Liver (tissue), 9 donors: ENCODE results near the gene LMX1B. TPM values are rescaled to one million over a fixed set of nuclear protein-coding genes. Genes with fewer than 3 reads are reported as not detected.

ENCODE experiments used
- DNase-seq: peaks from one replicate; pipeline ENCODE4 v3.0.0-alpha.2; 2017; ENCODE audit warnings: low spot score
- H3K27ac ChIP-seq, 2 donors: one replicate each; pipeline ENCODE4 v1.7.0; 2013; ENCODE audit warnings: inconsistent platforms in 2 of 2, low read length in 2 of 2, control low read depth in 1 of 2, low read depth in 1 of 2, mild to moderate bottlenecking in 1 of 2
- H3K27me3 ChIP-seq, 4 donors: one replicate each; pipeline versions ENCODE4 v1.6.1 to v1.7.0; 2013; ENCODE audit warnings: low read length in 3 of 4, inconsistent platforms in 1 of 4, mild to moderate bottlenecking in 1 of 4, moderate library complexity in 1 of 4; ENCODE audit not compliant: control insufficient read depth in 4 of 4, insufficient read depth in 4 of 4
- H3K36me3 ChIP-seq, 4 donors: one replicate each; pipeline versions ENCODE4 v1.6.1 to v1.7.0; 2013; ENCODE audit warnings: low read length in 3 of 4, mild to moderate bottlenecking in 3 of 4, low read depth in 1 of 4, moderate library complexity in 1 of 4; ENCODE audit not compliant: control insufficient read depth in 4 of 4, insufficient read depth in 3 of 4
- H3K4me1 ChIP-seq, 4 donors: one replicate each; pipeline versions ENCODE4 v1.6.1 to v1.7.0; 2013; ENCODE audit warnings: low read length in 3 of 4, mild to moderate bottlenecking in 3 of 4, moderate library complexity in 1 of 4; ENCODE audit not compliant: control insufficient read depth in 4 of 4, insufficient read depth in 4 of 4
- H3K4me3 ChIP-seq, 3 donors: one replicate each; pipeline versions ENCODE4 v1.6.1 to v1.7.0; 2013; ENCODE audit warnings: low read length in 3 of 3, control low read depth in 1 of 3, low read depth in 1 of 3, mild to moderate bottlenecking in 1 of 3
- H3K9ac ChIP-seq, 2 donors: one replicate each; pipeline ENCODE4 v1.7.0; 2013; ENCODE audit warnings: low read length in 2 of 2, mild to moderate bottlenecking in 2 of 2, moderate library complexity in 2 of 2, control low read depth in 1 of 2, low read depth in 1 of 2
- H3K9me3 ChIP-seq, 4 donors: one replicate each; pipeline versions ENCODE4 v1.6.1 to v1.7.0; 2013; ENCODE audit warnings: low read length in 3 of 4; ENCODE audit not compliant: control insufficient read depth in 4 of 4
- EGR1 ChIP-seq, 2 donors: IDR thresholded peaks; 2 replicates each; pipeline ENCODE4 v1.6.1; 2016 to 2018; ENCODE audit warnings: antibody characterized with exemption in 2 of 2, low read depth in 2 of 2
- FOXA1 ChIP-seq: IDR thresholded peaks from 2 replicates; pipeline ENCODE4 v1.6.1; 2016; ENCODE audit warnings: antibody characterized with exemption
- FOXA2 ChIP-seq: IDR thresholded peaks from 2 replicates; pipeline ENCODE4 v1.6.1; 2016; ENCODE audit warnings: antibody characterized with exemption
- GABPA ChIP-seq, 2 donors: IDR thresholded peaks in 1 of 2; conservative IDR thresholded peaks in 1 of 2; 2 replicates each; pipeline ENCODE4 v1.6.1; 2016; ENCODE audit warnings: antibody characterized with exemption in 2 of 2, mild to moderate bottlenecking in 1 of 2, moderate library complexity in 1 of 2
- HNF4A ChIP-seq, 2 donors: conservative IDR thresholded peaks; 2 replicates each; pipeline ENCODE4 v1.6.1; 2016; ENCODE audit warnings: antibody characterized with exemption in 2 of 2, mild to moderate bottlenecking in 2 of 2
- HNF4G ChIP-seq: IDR thresholded peaks from 2 replicates; pipeline ENCODE4 v1.6.1; 2016; ENCODE audit warnings: antibody characterized with exemption
- JUND ChIP-seq, 2 donors: IDR thresholded peaks; 2 replicates each; pipeline ENCODE4 v1.6.1; 2016; ENCODE audit warnings: antibody characterized with exemption in 2 of 2
- MAX ChIP-seq: IDR thresholded peaks from 2 replicates; pipeline ENCODE4 v1.6.1; 2016; ENCODE audit warnings: antibody characterized with exemption
- NR2F2 ChIP-seq: IDR thresholded peaks from 2 replicates; pipeline ENCODE4 v1.6.1; 2016; ENCODE audit warnings: antibody characterized with exemption
- RAD21 ChIP-seq, 2 donors: IDR thresholded peaks; 2 replicates each; pipeline ENCODE4 v1.6.1; 2016; ENCODE audit warnings: antibody characterized with exemption in 2 of 2, mild to moderate bottlenecking in 2 of 2
- REST ChIP-seq: IDR thresholded peaks from 2 replicates; pipeline ENCODE4 v1.6.1; 2016; ENCODE audit warnings: antibody characterized with exemption, mild to moderate bottlenecking
- RXRA ChIP-seq, 2 donors: IDR thresholded peaks; 2 replicates each; pipeline ENCODE4 v1.6.1; 2017 to 2018; ENCODE audit warnings: antibody characterized with exemption in 2 of 2, mild to moderate bottlenecking in 1 of 2
- SP1 ChIP-seq: IDR thresholded peaks from 2 replicates; pipeline ENCODE4 v1.6.1; 2018; ENCODE audit warnings: antibody characterized with exemption, mild to moderate bottlenecking
- TAF1 ChIP-seq: conservative IDR thresholded peaks from 2 replicates; pipeline ENCODE4 v1.6.1; 2016; ENCODE audit warnings: antibody characterized with exemption, mild to moderate bottlenecking
- YY1 ChIP-seq: IDR thresholded peaks from 2 replicates; pipeline ENCODE4 v1.6.1; 2016; ENCODE audit warnings: antibody characterized with exemption, mild to moderate bottlenecking
- ZBTB33 ChIP-seq: IDR thresholded peaks from 2 replicates; pipeline ENCODE4 v1.6.1; 2016; ENCODE audit warnings: antibody characterized with exemption
- WGBS: extraction: QIAGEN DNeasy Blood & Tissue Kit; methylation state at CpG from one replicate; pipeline ENCODE4 v1.1.7; 2013; 5-methylcytosine and 5-hydroxymethylcytosine counted together
- polyA plus RNA-seq, 2 donors: library from polyadenylated mRNA; stranded (reverse) in 1 of 2; unstranded in 1 of 2; fragments of 200-250 nt in 1 of 2; fragments of >200 nt in 1 of 2; fragmentation: Nextera tagmentation in 1 of 2; extraction: Ambion mirVana in 1 of 2; gene quantifications; one replicate each; pipeline versions ENCODE4 v1.2.1 to v1.2.3, GENCODE V29; 2013 to 2015
- total RNA-seq, 2 donors: library from RNA; depleted of rRNA; stranded (reverse); fragments of >200 nt; gene quantifications; one replicate each; pipeline ENCODE4 v1.2.3, GENCODE V29; 2014
- TF ChIP-seq, protein P1 (sequence below): IDR thresholded peaks from 2 replicates; pipeline ENCODE4 v1.6.1; 2016; ENCODE audit warnings: antibody characterized with exemption
- TF ChIP-seq, protein P2 (sequence below): fragments of 150-350 bp; IDR thresholded peaks from 2 replicates; pipeline ENCODE4 v1.5.1; 2017; ENCODE audit warnings: improper control_type of control experiment, low read depth, low read length; ENCODE audit not compliant: missing input control
- donor health status: healthy.
- donor health status: healthy.
- donor health status: healthy.
- donor health status: healthy.
- donor health status: healthy.

LMX1B gene
- total and polyA plus RNA-seq, 4 donors = not detected

DNA sequence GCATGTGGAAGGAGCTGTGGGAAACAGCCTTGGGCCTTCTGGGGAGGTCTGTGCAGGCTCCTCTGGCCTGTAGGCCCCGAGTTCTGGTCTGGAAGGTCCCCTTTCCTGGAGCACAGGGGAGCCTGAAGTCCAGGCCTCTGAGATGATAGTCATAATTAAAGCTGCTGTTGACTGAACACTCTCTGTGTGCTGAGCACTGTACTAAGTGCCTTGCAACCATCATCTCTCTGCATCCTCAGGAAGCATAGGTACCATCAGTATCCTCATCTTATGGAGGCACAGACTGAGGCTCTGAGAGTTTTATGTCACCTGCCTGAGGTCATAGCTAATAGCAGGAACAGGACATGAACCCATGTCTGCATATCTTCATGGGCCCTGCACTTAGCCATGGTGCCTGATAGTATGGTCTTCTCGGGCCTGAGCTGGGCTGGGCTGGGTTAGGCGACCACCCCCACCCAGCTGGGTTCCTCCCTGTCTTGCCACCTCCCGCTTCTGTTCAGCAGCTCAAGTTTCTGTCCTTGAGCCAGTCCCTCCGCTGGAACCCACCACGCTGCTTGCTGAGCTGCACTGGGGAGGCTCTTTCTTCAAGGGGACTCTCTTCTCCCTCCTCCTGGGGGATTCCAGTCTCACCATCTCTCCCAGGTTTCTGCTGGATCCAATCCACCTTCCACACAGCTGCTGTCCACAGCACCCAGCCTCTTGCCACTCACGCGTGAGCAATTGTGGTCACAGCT lies 27.6 kb downstream of the LMX1B start:
- TF ChIP-seq FOXA1 = no peak
- TF ChIP-seq JUND (IDR thresholded peaks at IDR 0.05) = no peak
- TF ChIP-seq REST = no peak
- no peak for TF ChIP-seq HNF4G
- TF ChIP-seq RXRA (IDR thresholded peaks at IDR 0.05) = no peak
- TF ChIP-seq SP1 = no peak
- 73% methylated on average over 8 of the region's 8 CpGs for WGBS
- DNase-seq = no peak
- peaks cover 0 to 10% (median 6%) of the 10 kb centered on the region in 4 donors for H3K27me3 ChIP-seq
- no peak overlapping the region for H3K27ac ChIP-seq
- no peaks in the 10 kb centered on the region for H3K4me1 ChIP-seq
- H3K4me3 ChIP-seq = no peak overlapping the region
- no peak overlapping the region for H3K9ac ChIP-seq
- no peaks in the 10 kb centered on the region for H3K36me3 ChIP-seq
- no peaks in the 10 kb centered on the region for H3K9me3 ChIP-seq

- no peak overlapping the region for H3K9ac ChIP-seq
- no peaks in the 10 kb centered on the region for H3K9me3 ChIP-seq
- H3K27ac ChIP-seq = no peak overlapping the region
- DNase-seq = no peak
- H3K36me3 ChIP-seq = no peaks in the 10 kb centered on the region
- TF ChIP-seq MAX = no peak
- TF ChIP-seq REST = no peak
- no peak for TF ChIP-seq SP1
- no peak for TF ChIP-seq YY1
- TF ChIP-seq ZBTB33 = no peak
- no peak for TF ChIP-seq RXRA (IDR thresholded peaks at IDR 0.05)
- no peak for TF ChIP-seq RAD21 (IDR thresholded peaks at IDR 0.05)
- no peak for TF ChIP-seq TAF1
- TF ChIP-seq, protein P1, sequence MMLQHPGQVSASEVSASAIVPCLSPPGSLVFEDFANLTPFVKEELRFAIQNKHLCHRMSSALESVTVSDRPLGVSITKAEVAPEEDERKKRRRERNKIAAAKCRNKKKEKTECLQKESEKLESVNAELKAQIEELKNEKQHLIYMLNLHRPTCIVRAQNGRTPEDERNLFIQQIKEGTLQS = no peak
- no peak for TF ChIP-seq HNF4A (conservative IDR thresholded peaks at IDR 0.05)
- TF ChIP-seq HNF4G = no peak
- TF ChIP-seq FOXA1 = no peak
- no peak for TF ChIP-seq NR2F2
- TF ChIP-seq EGR1 (IDR thresholded peaks at IDR 0.05; ENCODE audit: low read depth in 2 of 2) = no peak
- no peak for TF ChIP-seq JUND (IDR thresholded peaks at IDR 0.05)
- TF ChIP-seq, protein P2, sequence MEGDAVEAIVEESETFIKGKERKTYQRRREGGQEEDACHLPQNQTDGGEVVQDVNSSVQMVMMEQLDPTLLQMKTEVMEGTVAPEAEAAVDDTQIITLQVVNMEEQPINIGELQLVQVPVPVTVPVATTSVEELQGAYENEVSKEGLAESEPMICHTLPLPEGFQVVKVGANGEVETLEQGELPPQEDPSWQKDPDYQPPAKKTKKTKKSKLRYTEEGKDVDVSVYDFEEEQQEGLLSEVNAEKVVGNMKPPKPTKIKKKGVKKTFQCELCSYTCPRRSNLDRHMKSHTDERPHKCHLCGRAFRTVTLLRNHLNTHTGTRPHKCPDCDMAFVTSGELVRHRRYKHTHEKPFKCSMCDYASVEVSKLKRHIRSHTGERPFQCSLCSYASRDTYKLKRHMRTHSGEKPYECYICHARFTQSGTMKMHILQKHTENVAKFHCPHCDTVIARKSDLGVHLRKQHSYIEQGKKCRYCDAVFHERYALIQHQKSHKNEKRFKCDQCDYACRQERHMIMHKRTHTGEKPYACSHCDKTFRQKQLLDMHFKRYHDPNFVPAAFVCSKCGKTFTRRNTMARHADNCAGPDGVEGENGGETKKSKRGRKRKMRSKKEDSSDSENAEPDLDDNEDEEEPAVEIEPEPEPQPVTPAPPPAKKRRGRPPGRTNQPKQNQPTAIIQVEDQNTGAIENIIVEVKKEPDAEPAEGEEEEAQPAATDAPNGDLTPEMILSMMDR = no peak
- no peak for TF ChIP-seq FOXA2
- TF ChIP-seq GABPA (IDR thresholded peaks at IDR 0.05 in 1 of 2, conservative IDR thresholded peaks at IDR 0.05 in 1 of 2) = no peak
- peaks cover 0 to 7% (median 5%) of the 10 kb centered on the region in 4 donors for H3K27me3 ChIP-seq
- no peaks in the 10 kb centered on the region for H3K4me1 ChIP-seq
- WGBS = 55% methylated on average over 13 of the region's 13 CpGs
- H3K4me3 ChIP-seq = no peak overlapping the region
These were observed 28.4 kb downstream of the LMX1B start for GRCh38 chr9:126642010-126642744.
